ENCODE data around the gene PRDM2. TPM values are rescaled to one million over a fixed set of nuclear protein-coding genes. Genes with fewer than 3 reads are reported as not detected.

PRDM2 gene
- total and polyA plus RNA-seq, 4 donors: 16.1 to 52.0 (median 28.5) TPM

- 94 to 96% methylated on average over 7 of the region's 7 CpGs for WGBS, 2 donors
- Histone ChIP-seq H3K27me3 (ENCODE audit: control insufficient read depth in 3 of 3, insufficient read depth in 3 of 3, low read length in 2 of 3) (no peaks in the 10 kb centered on the region), H3K4me1 (ENCODE audit: control insufficient read depth in 5 of 5, insufficient read depth in 5 of 5, low read length in 5 of 5) (peaks cover 0 to 35% (median 11%) of the 10 kb centered on the region in 5 donors), H3K4me3 (no peak overlapping the region), H3K9me3 (ENCODE audit: control insufficient read depth in 4 of 4, insufficient read depth in 3 of 4, low read length in 3 of 4) (no peaks in the 10 kb centered on the region), H3K36me3 (ENCODE audit: control insufficient read depth in 4 of 4, insufficient read depth in 4 of 4, low read length in 4 of 4) (peaks cover 0 to 6% (median 3%) of the 10 kb centered on the region in 4 donors), H3K9ac (ENCODE audit: insufficient read depth in 1 of 2, low read length in 2 of 2) (no peak overlapping the region), H3K27ac (ENCODE audit: low read depth in 1 of 2, low read length in 1 of 2) (no peak overlapping the region)
- ATAC-seq (ENCODE audit: insufficient read depth, low FRiP score) (no peak), DNase-seq (no peak)
- TF ChIP-seq CTCF (IDR thresholded peaks at IDR 0.05; ENCODE audit: control extremely low read depth, extremely low read depth): no peak
Measured at GRCh38 chr1:13751985-13752384, 52.0 kb downstream of the PRDM2 start.

GRCh38 chr1:13752852-13753251, 52.9 kb downstream of the PRDM2 start:
- Histone ChIP-seq H3K27ac (ENCODE audit: low read depth in 1 of 2, low read length in 1 of 2) (peak overlapping the region in 1 of 2 donors; percentile 33), H3K27me3 (ENCODE audit: control insufficient read depth in 3 of 3, insufficient read depth in 3 of 3, low read length in 2 of 3) (no peaks in the 10 kb centered on the region), H3K36me3 (ENCODE audit: control insufficient read depth in 4 of 4, insufficient read depth in 4 of 4, low read length in 4 of 4) (peaks cover 0 to 6% (median 3%) of the 10 kb centered on the region in 4 donors), H3K4me1 (ENCODE audit: control insufficient read depth in 5 of 5, insufficient read depth in 5 of 5, low read length in 5 of 5) (peaks cover 0 to 40% (median 11%) of the 10 kb centered on the region in 5 donors), H3K9me3 (ENCODE audit: control insufficient read depth in 4 of 4, insufficient read depth in 3 of 4, low read length in 3 of 4) (no peaks in the 10 kb centered on the region), H3K9ac (ENCODE audit: insufficient read depth in 1 of 2, low read length in 2 of 2) (no peak overlapping the region), H3K4me3 (no peak overlapping the region)
- ATAC-seq (ENCODE audit: insufficient read depth, low FRiP score) (no peak), DNase-seq (no peak)
- no peak for TF ChIP-seq CTCF (IDR thresholded peaks at IDR 0.05; ENCODE audit: control extremely low read depth, extremely low read depth)
- 82 to 86% methylated on average over 6 of the region's 6 CpGs for WGBS, 2 donors

DNA sequence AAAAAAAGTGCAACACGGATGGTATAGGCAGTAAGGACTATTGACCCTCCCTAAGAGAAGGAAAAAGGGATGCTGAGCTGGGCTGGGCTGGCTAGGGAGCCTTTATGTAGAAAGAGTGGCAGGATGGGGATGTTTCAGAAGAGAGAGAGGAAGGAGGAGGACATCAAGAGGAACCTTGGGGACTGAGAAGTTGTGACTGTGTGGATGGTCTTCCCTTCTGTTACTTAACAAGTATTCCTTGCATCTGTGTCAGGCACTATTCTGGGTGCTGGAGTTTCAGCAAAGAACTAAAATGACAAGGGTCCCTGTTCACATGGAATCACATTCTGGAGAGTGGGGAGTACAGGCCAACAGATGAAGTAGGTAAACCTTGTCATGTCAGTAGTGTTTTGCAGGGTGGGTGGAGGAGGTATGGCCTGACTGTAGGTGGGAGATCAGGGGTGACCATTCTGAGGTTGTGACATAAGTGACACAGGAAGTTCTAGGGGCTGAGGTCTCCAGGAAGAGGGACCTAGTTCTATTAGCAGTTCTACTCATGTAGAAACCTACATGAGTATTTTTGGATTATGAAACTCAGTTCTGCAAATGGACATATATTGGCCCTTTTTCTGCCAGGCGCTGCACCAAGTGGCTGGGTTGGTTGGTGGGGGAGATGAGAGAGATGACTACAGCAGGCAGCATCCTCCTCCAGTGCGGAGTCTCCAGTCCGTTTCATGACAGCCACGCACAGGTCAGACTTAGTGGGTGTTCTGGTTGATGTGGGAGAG, 53.8 kb downstream of the PRDM2 start:
- H3K27ac ChIP-seq (ENCODE audit: low read depth in 1 of 2, low read length in 1 of 2): peak overlapping the region in 1 of 2 donors; percentile 28
- peaks cover 0 to 6% (median 3%) of the 10 kb centered on the region in 4 donors for H3K36me3 ChIP-seq (ENCODE audit: control insufficient read depth in 4 of 4, insufficient read depth in 4 of 4, low read length in 4 of 4)
- H3K27me3 ChIP-seq (ENCODE audit: control insufficient read depth in 3 of 3, insufficient read depth in 3 of 3, low read length in 2 of 3): no peaks in the 10 kb centered on the region
- 80 to 81% methylated on average over 5 of the region's 5 CpGs for WGBS, 2 donors
- no peak overlapping the region for H3K4me3 ChIP-seq
- no peak for ATAC-seq (ENCODE audit: insufficient read depth, low FRiP score)
- no peaks in the 10 kb centered on the region for H3K9me3 ChIP-seq (ENCODE audit: control insufficient read depth in 4 of 4, insufficient read depth in 3 of 4, low read length in 3 of 4)
- peaks cover 0 to 32% (median 5%) of the 10 kb centered on the region in 5 donors for H3K4me1 ChIP-seq (ENCODE audit: control insufficient read depth in 5 of 5, insufficient read depth in 5 of 5, low read length in 5 of 5)
- DNase-seq: no peak
- no peak overlapping the region for H3K9ac ChIP-seq (ENCODE audit: insufficient read depth in 1 of 2, low read length in 2 of 2)
- TF ChIP-seq CTCF (IDR thresholded peaks at IDR 0.05; ENCODE audit: control extremely low read depth, extremely low read depth): no peak
